Left kidney (tissue), 8 donors: ENCODE data around the gene WDFY3. TPM values are rescaled to one million over a fixed set of nuclear protein-coding genes. Genes with fewer than 3 reads are reported as not detected.

ENCODE experiments used
- DNase-seq: peaks from one replicate; pipeline ENCODE4 v3.0.0-alpha.2; 2013
- long read RNA-seq, 8 donors: transcript quantifications; one replicate each; lab custom pipeline, GENCODE V29; 2026
- polyA plus RNA-seq: library from polyadenylated mRNA; unstranded; fragments of 120-200 nt; gene quantifications from one replicate; pipeline ENCODE4 v1.2.1, GENCODE V29; 2013; ENCODE audit not compliant: insufficient read length

WDFY3 gene
- 64.9 TPM for polyA plus RNA-seq
- long read RNA-seq, donor 1: 0 reads
- long read RNA-seq, donor 2, partial matches to known transcripts: 8 of 9 reads
- long read RNA-seq, donor 2, other reads (novel, unspliced or antisense): 0 of 9 reads
- long read RNA-seq, donor 3, partial matches to known transcripts: 9 of 9 reads
- long read RNA-seq, donor 3, other reads (novel, unspliced or antisense): 0 of 9 reads
- long read RNA-seq, donor 4: 0 reads
- long read RNA-seq, donor 5, partial matches to known transcripts: 15 of 21 reads
- long read RNA-seq, donor 5, other reads (novel, unspliced or antisense): 6 of 21 reads
- long read RNA-seq, donor 6, partial matches to known transcripts: 0 of 1 reads
- long read RNA-seq, donor 6, other reads (novel, unspliced or antisense): 0 of 1 reads
- long read RNA-seq, donor 7, partial matches to known transcripts: 11 of 11 reads
- long read RNA-seq, donor 7, other reads (novel, unspliced or antisense): 0 of 11 reads
- long read RNA-seq, donor 8, partial matches to known transcripts: 5 of 6 reads
- long read RNA-seq, donor 8, other reads (novel, unspliced or antisense): 0 of 6 reads

GRCh38 chr4:84966382-84967242, at the start of gene WDFY3:
TSS of gene WDFY3 (minus strand) at chr4:84966690. CDS start at chr4:84860591, 106,099 bp downstream.
- peak; percentile 85 for DNase-seq

GRCh38 chr4:85005865-85006377, 39.4 kb upstream of the WDFY3 start:
- DNase-seq: no peak

GRCh38 chr4:85000343-85000742, 33.9 kb upstream of the WDFY3 start:
- no peak for DNase-seq

GRCh38 chr4:84995386-84995785, 28.9 kb upstream of the WDFY3 start:
- no peak for DNase-seq

- no peak for DNase-seq
Measured at GRCh38 chr4:84994280-84994679, 27.8 kb upstream of the WDFY3 start.

GRCh38 chr4:84985952-84986351, 19.5 kb upstream of the WDFY3 start:
- no peak for DNase-seq

GRCh38 chr4:84977396-84977795, 10.9 kb upstream of the WDFY3 start:
- no peak for DNase-seq

- DNase-seq: no peak
Measured at GRCh38 chr4:84973856-84974255, 7.4 kb upstream of the WDFY3 start.

- DNase-seq: peak; percentile 46
Measured at GRCh38 chr4:84971319-84971932, 4.9 kb upstream of the WDFY3 start.

- no peak for DNase-seq
Measured at GRCh38 chr4:84968925-84969324, 2.4 kb upstream of the WDFY3 start.

- no peak for DNase-seq
Measured at GRCh38 chr4:84967243-84967690, 777 bp upstream of the WDFY3 start.

- DNase-seq: peak; percentile 44
Measured at GRCh38 chr4:84965553-84966381, 723 bp downstream of the WDFY3 start.

- DNase-seq: no peak
Measured at GRCh38 chr4:84964995-84965552, 1.4 kb downstream of the WDFY3 start.

- no peak for DNase-seq
Measured at GRCh38 chr4:84962102-84962501, 4.4 kb downstream of the WDFY3 start.

- no peak for DNase-seq
Measured at GRCh38 chr4:84958434-84958833, 8.1 kb downstream of the WDFY3 start.

GRCh38 chr4:84957514-84958420, 8.7 kb downstream of the WDFY3 start:
- DNase-seq: no peak

- DNase-seq: no peak
Measured at GRCh38 chr4:84956014-84956413, 10.5 kb downstream of the WDFY3 start.

- DNase-seq: no peak
Measured at GRCh38 chr4:84954982-84955567, 11.4 kb downstream of the WDFY3 start.

- no peak for DNase-seq
Measured at GRCh38 chr4:84952776-84953175, 13.7 kb downstream of the WDFY3 start.
